Breast epithelium (tissue), 3 donors: ENCODE results near the gene CARF.

Experiments used
- POLR2A ChIP-seq: fragments of 450-650 bp; IDR thresholded peaks from one replicate; pipeline ENCODE4 v1.6.1; 2016; ENCODE audit warnings: antibody characterized with exemption, mild to moderate bottlenecking, moderate library complexity
- POLR2AphosphoS5 ChIP-seq, 3 donors: sonication (generic); formaldehyde crosslinking; IDR thresholded peaks; one replicate each; pipeline ENCODE4 v1.6.1; 2017; ENCODE audit warnings: antibody characterized with exemption in 3 of 3
- TF ChIP-seq, protein P1 (sequence below), 3 donors: fragments of 450-650 bp; IDR thresholded peaks; one replicate each; pipeline ENCODE4 v1.5.1; 2016 to 2017; ENCODE audit warnings: antibody characterized with exemption in 3 of 3, mild to moderate bottlenecking in 3 of 3, moderate library complexity in 3 of 3

- TF ChIP-seq, protein P1, sequence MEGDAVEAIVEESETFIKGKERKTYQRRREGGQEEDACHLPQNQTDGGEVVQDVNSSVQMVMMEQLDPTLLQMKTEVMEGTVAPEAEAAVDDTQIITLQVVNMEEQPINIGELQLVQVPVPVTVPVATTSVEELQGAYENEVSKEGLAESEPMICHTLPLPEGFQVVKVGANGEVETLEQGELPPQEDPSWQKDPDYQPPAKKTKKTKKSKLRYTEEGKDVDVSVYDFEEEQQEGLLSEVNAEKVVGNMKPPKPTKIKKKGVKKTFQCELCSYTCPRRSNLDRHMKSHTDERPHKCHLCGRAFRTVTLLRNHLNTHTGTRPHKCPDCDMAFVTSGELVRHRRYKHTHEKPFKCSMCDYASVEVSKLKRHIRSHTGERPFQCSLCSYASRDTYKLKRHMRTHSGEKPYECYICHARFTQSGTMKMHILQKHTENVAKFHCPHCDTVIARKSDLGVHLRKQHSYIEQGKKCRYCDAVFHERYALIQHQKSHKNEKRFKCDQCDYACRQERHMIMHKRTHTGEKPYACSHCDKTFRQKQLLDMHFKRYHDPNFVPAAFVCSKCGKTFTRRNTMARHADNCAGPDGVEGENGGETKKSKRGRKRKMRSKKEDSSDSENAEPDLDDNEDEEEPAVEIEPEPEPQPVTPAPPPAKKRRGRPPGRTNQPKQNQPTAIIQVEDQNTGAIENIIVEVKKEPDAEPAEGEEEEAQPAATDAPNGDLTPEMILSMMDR (IDR thresholded peaks at IDR 0.05) = no peak
- TF ChIP-seq POLR2AphosphoS5 (IDR thresholded peaks at IDR 0.05) (no peak), POLR2A (no peak)
Measured at GRCh38 chr2:203022751-203023150, 110.7 kb downstream of the CARF start.
